Smooth muscle cell (in vitro differentiated cells): ENCODE results near the gene CFAP73. TPM values are rescaled to one million over a fixed set of nuclear protein-coding genes. Genes with fewer than 3 reads are reported as not detected.

Experiments
- DNase-seq: peaks from one replicate; lab custom pipeline; 2025; ENCODE audit not compliant: unreplicated experiment; lab: John Stamatoyannopoulos, UW
- H2AFZ ChIP-seq: fragments of 200-600 bp; sonication (generic); 2 replicates; pipeline ENCODE4 v1.6.0; 2016; ENCODE audit warnings: antibody characterized with exemption, low read depth, mild to moderate bottlenecking
- H3F3A ChIP-seq: fragments of 200-600 bp; sonication (generic); 2 replicates; pipeline ENCODE4 v1.6.0; 2017; ENCODE audit warnings: antibody characterized with exemption, low read depth
- H3K27ac ChIP-seq: fragments of 200-600 bp; sonication (generic); 2 replicates; pipeline ENCODE4 v1.5.1; 2016; ENCODE audit warnings: low read depth, mild to moderate bottlenecking
- H3K27me3 ChIP-seq: fragments of 200-600 bp; sonication (generic); 2 replicates; pipeline ENCODE4 v1.6.1; 2016; ENCODE audit warnings: low read depth, mild to moderate bottlenecking
- H3K36me3 ChIP-seq: fragments of 200-600 bp; sonication (generic); 2 replicates; pipeline ENCODE4 v1.5.1; 2016; ENCODE audit warnings: low read depth
- H3K4me1 ChIP-seq: fragments of 200-600 bp; sonication (generic); 2 replicates; pipeline ENCODE4 v1.5.1; 2016; ENCODE audit warnings: low read depth
- H3K4me2 ChIP-seq: fragments of 200-600 bp; sonication (generic); 2 replicates; pipeline ENCODE4 v1.6.0; 2016; ENCODE audit warnings: mild to moderate bottlenecking
- H3K4me3 ChIP-seq: fragments of 200-600 bp; sonication (generic); 2 replicates; pipeline ENCODE4 v1.5.1; 2016; ENCODE audit warnings: mild to moderate bottlenecking
- H3K79me2 ChIP-seq: fragments of 200-600 bp; sonication (generic); 2 replicates; pipeline ENCODE4 v1.6.0; 2016; ENCODE audit warnings: low read depth, mild to moderate bottlenecking
- H3K9ac ChIP-seq: fragments of 200-600 bp; sonication (generic); 2 replicates; pipeline ENCODE4 v1.6.0; 2016; ENCODE audit warnings: low read depth
- H3K9me3 ChIP-seq: fragments of 200-600 bp; sonication (generic); replicated peaks from 2 replicates; pipeline ENCODE4 v1.5.1; 2016; ENCODE audit warnings: low read depth
- H4K20me1 ChIP-seq: fragments of 200-600 bp; sonication (generic); 2 replicates; pipeline ENCODE4 v1.6.0; 2016; ENCODE audit warnings: low read depth
- WGBS: methylation state at CpG from one replicate; pipeline ENCODE4 v1.1.7; 2016; ENCODE audit warnings: low lambda C conversion rate; 5-methylcytosine and 5-hydroxymethylcytosine counted together
- polyA plus RNA-seq: library from polyadenylated mRNA; unstranded; fragments of >200 nt; fragmentation: Nextera tagmentation; extraction: Ambion mirVana; gene quantifications from 2 replicates; pipeline ENCODE4 v1.2.1, GENCODE V29; 2016
- total RNA-seq: library from RNA; depleted of rRNA; stranded (reverse); fragments of >200 nt; gene quantifications from 2 replicates; pipeline ENCODE4 v1.2.3, GENCODE V29; 2014
- TF ChIP-seq, protein P1 (sequence below): fragments of 200-600 bp; sonication (generic); IDR thresholded peaks from 2 replicates; pipeline ENCODE4 v1.5.1; 2017; ENCODE audit warnings: borderline replicate concordance, mild to moderate bottlenecking, antibody characterized with exemption; ENCODE audit not compliant: insufficient read depth, poor library complexity, severe bottlenecking

CFAP73 gene
- total and polyA plus RNA-seq, 2 experiments from 2014 or later = not detected

DNA sequence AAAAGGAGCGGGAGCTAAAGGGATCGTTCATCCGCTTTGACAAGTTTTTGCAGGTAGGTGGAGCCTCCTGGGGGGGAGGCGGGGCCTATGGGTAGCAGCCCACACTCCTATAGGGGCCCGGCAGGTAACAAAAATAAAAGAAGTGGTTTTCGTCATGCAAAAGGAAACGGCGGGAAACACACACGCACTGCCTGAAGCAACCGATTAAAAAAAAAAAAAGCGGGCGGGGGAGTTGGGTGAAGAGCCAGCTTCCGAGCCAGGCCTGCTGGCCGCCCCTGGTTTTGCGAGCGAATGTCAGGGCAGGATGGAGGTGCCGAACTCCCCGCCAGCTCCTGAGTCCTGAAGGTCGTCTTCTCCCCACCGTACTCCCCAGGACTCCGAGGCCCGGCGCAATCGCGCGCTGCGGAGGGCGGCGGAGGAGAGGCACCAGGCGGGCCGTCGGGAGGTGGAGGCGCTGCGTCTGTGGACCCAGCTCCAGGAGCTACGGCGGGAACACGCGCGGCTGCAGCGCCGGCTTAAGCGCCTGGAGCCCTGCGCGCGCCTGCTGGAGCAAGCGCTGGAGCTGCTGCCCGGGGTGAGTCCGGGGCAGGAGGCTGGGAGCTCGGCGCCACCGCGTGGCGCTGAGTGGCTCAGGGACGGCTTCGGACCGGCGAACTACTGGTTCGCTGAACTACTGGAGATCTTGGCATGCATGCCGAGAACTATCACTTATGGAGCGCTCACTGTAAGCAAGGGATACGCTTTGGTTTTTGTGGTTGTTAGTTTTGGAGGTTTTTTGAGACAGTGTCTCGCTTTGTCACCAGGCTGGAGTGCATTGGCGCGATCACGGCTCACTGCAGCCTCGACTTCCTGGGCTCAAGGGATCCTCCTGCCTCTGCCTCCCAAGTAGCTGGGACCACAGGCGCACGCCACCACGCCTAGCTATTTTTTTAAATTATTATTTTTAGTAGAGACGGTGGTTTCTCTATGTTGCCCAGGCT, 3.6 kb downstream of the CFAP73 start:
- Histone ChIP-seq H3K9ac (no peak overlapping the region), H3K4me2 (peak overlapping the region; percentile 93), H3K79me2 (no peaks in the 10 kb centered on the region), H3K4me1 (peaks cover 11% of the 10 kb centered on the region), H4K20me1 (no peaks in the 10 kb centered on the region), H3K27ac (no peak overlapping the region), H3K9me3 (no peaks in the 10 kb centered on the region), H2AFZ (no peak overlapping the region), H3K27me3 (peaks cover 56% of the 10 kb centered on the region), H3K36me3 (no peaks in the 10 kb centered on the region), H3F3A (no peaks in the 10 kb centered on the region), H3K4me3 (peak overlapping the region; percentile 45)
- 11% methylated on average over 70 of the region's 70 CpGs for WGBS
- peak; percentile 12 for DNase-seq
- TF ChIP-seq, protein P1, sequence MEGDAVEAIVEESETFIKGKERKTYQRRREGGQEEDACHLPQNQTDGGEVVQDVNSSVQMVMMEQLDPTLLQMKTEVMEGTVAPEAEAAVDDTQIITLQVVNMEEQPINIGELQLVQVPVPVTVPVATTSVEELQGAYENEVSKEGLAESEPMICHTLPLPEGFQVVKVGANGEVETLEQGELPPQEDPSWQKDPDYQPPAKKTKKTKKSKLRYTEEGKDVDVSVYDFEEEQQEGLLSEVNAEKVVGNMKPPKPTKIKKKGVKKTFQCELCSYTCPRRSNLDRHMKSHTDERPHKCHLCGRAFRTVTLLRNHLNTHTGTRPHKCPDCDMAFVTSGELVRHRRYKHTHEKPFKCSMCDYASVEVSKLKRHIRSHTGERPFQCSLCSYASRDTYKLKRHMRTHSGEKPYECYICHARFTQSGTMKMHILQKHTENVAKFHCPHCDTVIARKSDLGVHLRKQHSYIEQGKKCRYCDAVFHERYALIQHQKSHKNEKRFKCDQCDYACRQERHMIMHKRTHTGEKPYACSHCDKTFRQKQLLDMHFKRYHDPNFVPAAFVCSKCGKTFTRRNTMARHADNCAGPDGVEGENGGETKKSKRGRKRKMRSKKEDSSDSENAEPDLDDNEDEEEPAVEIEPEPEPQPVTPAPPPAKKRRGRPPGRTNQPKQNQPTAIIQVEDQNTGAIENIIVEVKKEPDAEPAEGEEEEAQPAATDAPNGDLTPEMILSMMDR = peak; percentile 21

DNA sequence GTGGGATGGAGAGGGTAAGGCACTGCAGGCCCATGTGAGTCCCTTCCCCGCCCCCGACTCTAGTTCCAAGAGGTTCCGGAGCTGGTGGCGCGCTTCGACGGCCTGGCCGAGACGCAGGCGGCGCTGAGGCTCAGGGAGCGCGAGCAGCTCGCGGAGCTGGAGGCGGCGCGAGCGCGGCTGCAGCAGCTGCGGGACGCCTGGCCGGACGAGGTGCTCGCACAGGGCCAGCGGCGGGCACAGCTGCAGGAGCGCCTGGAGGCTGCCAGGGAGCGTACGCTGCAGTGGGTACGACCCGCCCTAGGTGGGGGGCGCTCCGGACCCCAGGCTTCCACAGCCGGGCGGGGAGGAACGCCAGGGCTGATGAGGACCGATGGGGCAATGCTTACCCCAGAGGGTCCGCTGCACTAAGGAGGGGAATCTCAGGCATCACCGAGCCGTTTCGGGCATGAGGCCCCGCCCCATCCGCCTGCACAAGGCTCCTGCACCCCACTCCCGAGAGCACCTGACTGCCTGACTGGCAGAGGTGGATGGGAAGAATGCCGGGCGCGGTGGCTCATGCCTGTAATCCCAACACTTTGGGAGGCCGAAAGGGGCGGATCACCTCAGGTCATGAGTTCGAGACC, 4.9 kb downstream of the CFAP73 start:
- peaks cover 56% of the 10 kb centered on the region for H3K27me3 ChIP-seq
- no peaks in the 10 kb centered on the region for H4K20me1 ChIP-seq
- no peak overlapping the region for H3K4me3 ChIP-seq
- H3K9me3 ChIP-seq = no peaks in the 10 kb centered on the region
- no peak for DNase-seq
- H3K27ac ChIP-seq = no peak overlapping the region
- no peaks in the 10 kb centered on the region for H3K79me2 ChIP-seq
- no peak overlapping the region for H3K9ac ChIP-seq
- no peaks in the 10 kb centered on the region for H3K36me3 ChIP-seq
- 7% methylated on average over 49 of the region's 51 CpGs for WGBS
- TF ChIP-seq, protein P1 = no peak
- H3K4me2 ChIP-seq = peak overlapping the region; percentile 51
- no peaks in the 10 kb centered on the region for H3F3A ChIP-seq
- no peak overlapping the region for H2AFZ ChIP-seq
- peaks cover 11% of the 10 kb centered on the region for H3K4me1 ChIP-seq

DNA sequence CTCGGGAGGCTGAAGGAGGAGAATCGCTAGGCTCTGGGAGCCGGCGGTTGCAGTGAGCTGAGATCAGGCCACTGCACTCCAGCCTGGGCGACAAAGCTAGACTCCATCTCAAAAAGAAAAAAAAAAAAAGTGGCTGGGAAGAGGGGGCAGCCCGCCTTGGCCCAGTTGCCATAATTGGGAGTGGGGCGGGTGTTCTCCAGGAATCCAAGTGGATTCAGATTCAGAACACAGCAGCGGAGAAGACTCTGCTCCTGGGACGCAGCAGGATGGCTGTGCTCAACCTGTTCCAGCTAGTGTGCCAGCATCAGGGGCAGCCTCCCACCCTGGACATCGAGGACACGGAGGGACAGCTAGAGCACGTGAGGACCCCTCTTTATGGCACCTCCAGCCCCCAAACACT, 5.5 kb downstream of the CFAP73 start:
- no peak for DNase-seq
- no peaks in the 10 kb centered on the region for H4K20me1 ChIP-seq
- peaks cover 7% of the 10 kb centered on the region for H3K4me1 ChIP-seq
- H3K9ac ChIP-seq = no peak overlapping the region
- H3K36me3 ChIP-seq = no peaks in the 10 kb centered on the region
- peaks cover 56% of the 10 kb centered on the region for H3K27me3 ChIP-seq
- 75% methylated on average over 11 of the region's 12 CpGs for WGBS
- H3K4me2 ChIP-seq = no peak overlapping the region
- no peak overlapping the region for H2AFZ ChIP-seq
- TF ChIP-seq, protein P1 = no peak
- H3K4me3 ChIP-seq = no peak overlapping the region
- no peaks in the 10 kb centered on the region for H3K9me3 ChIP-seq
- no peaks in the 10 kb centered on the region for H3K79me2 ChIP-seq
- no peaks in the 10 kb centered on the region for H3F3A ChIP-seq
- no peak overlapping the region for H3K27ac ChIP-seq
